Thyroid gland (tissue), 4 donors: Measurements from ENCODE around the gene LSM14B. TPM values are rescaled to one million over a fixed set of nuclear protein-coding genes. Genes with fewer than 3 reads are reported as not detected.

Experiments
- DNase-seq, 2 donors: peaks; one replicate each; pipeline ENCODE4 v3.0.0-alpha.2; 2019
- H3K27ac ChIP-seq, 3 donors: fragments of 200-600 bp; sonication (generic); 1 replicate in 2 of 3; 2 replicates in 1 of 3; pipeline ENCODE4 v1.5.1; 2016 to 2019; ENCODE audit warnings: mild to moderate bottlenecking in 1 of 3, moderate library complexity in 1 of 3
- H3K27me3 ChIP-seq: fragments of 200-600 bp; sonication (generic); one replicate; pipeline ENCODE4 v1.5.1; 2019
- H3K36me3 ChIP-seq, 2 donors: fragments of 200-600 bp; sonication (generic); one replicate each; pipeline ENCODE4 v1.5.1; 2016 to 2019
- H3K4me1 ChIP-seq, 2 donors: fragments of 200-600 bp; sonication (generic); one replicate each; pipeline ENCODE4 v1.5.1; 2017 to 2019
- H3K4me3 ChIP-seq, 3 donors: fragments of 200-600 bp; sonication (generic); replicated peaks in 1 of 3; 1 replicate in 2 of 3; 2 replicates in 1 of 3; pipeline ENCODE4 v1.5.1; 2016; ENCODE audit warnings: mild to moderate bottlenecking in 1 of 3
- H3K9me3 ChIP-seq: fragments of 200-600 bp; sonication (generic); one replicate; pipeline ENCODE4 v1.5.1; 2017
- CTCF ChIP-seq, 6 experiments: fragments of 200-600 bp in 3 of 6; fragments of 450-650 bp in 3 of 6; sonication (generic) in 3 of 6; IDR thresholded peaks; one replicate each; pipeline ENCODE4 v1.5.1; 2016 to 2019; ENCODE audit warnings: antibody characterized with exemption in 6 of 6, mild to moderate bottlenecking in 2 of 6, inconsistent platforms in 1 of 6, moderate library complexity in 1 of 6
- POLR2A ChIP-seq, 2 donors: fragments of 450-650 bp; IDR thresholded peaks; one replicate each; pipeline ENCODE4 v1.6.1; 2017; ENCODE audit warnings: antibody characterized with exemption in 2 of 2, mild to moderate bottlenecking in 2 of 2, moderate library complexity in 1 of 2
- WGBS, 2 donors: methylation state at CpG; one replicate each; pipeline ENCODE4 v1.1.5; 2017; 5-methylcytosine and 5-hydroxymethylcytosine counted together
- intact Hi-C: fragments of 100-400 bp; cut with DNase I; formaldehyde crosslinking; loops from one replicate; pipeline ENCODE4 v1.15.1; 2023
- total RNA-seq, 4 donors: library from RNA; depleted of rRNA; stranded (reverse); fragments of >200 nt; gene quantifications; one replicate each; pipeline ENCODE4 v1.2.3, GENCODE V29; 2016

LSM14B gene
- total RNA-seq, 4 donors from 2014 or later = 25.3 to 27.9 (median 25.6) TPM

DNA sequence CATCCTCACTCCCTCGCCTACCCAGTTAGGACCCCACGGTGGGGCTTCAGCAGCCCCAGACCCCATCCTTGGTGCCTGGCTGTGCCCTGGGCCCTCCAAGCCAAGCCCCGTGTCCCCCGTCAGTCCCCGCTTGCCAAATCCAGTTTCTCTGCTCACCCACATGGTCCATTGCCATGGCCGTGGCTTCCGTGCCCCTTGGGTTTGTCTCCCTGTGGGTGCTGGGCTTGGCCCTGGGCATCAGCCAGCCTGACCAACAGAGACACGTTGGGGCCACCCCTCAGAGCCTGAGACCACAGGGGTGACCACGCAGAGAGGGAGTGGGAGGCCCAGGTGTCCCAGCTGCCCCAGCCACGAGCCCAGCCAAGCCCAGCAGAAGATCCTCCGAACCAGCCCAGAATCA, 28.9 kb downstream of the LSM14B start:
- intact Hi-C loops = no loop called here
- TF ChIP-seq POLR2A (IDR thresholded peaks at IDR 0.05) = no peak
- no peak for TF ChIP-seq CTCF (IDR thresholded peaks at IDR 0.05)
- H3K27ac ChIP-seq = no peak overlapping the region
- H3K27me3 ChIP-seq = no peaks in the 10 kb centered on the region
- 88 to 93% methylated on average over 9 to 10 of the region's 11 CpGs for WGBS, 2 donors
- H3K4me1 ChIP-seq = peaks cover 0 to 14% of the 10 kb centered on the region in 2 donors
- peaks cover 0 to 2% of the 10 kb centered on the region in 2 donors for H3K36me3 ChIP-seq
- no peak for DNase-seq
- no peaks in the 10 kb centered on the region for H3K9me3 ChIP-seq
- H3K4me3 ChIP-seq = no peak overlapping the region

DNA sequence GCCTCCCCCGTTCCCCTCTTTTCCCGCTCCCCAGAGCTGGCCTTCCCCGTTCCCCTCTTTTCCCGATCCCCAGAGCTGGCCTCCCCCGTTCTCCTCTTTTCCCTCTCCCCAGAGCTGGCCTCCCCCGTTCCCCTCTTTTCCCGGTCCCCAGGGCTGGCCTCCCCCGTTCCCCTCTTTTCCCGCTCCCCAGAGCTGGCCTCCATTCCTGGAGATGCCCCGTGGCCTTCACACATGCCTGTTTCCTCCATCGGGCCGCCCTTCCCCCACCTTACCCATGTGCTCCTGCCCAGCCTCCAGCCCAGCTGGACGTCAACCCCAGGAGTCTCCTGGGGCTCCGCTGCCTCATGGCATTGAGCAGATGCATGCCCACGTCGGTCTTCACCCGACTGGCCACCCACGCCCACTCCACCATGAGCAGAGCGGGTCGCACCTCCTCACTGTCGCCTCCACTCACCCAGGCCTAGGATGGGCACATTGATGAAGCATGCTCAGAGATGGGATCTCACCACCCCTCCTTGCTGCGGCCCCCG, 29.6 kb downstream of the LSM14B start:
- Histone ChIP-seq H3K4me1 (peaks cover 0 to 18% of the 10 kb centered on the region in 2 donors), H3K36me3 (peaks cover 0 to 2% of the 10 kb centered on the region in 2 donors), H3K4me3 (no peak overlapping the region), H3K27ac (no peak overlapping the region), H3K27me3 (no peaks in the 10 kb centered on the region), H3K9me3 (no peaks in the 10 kb centered on the region)
- no peak for TF ChIP-seq POLR2A (IDR thresholded peaks at IDR 0.05)
- no peak for TF ChIP-seq CTCF (IDR thresholded peaks at IDR 0.05)
- intact Hi-C loops = no loop called here
- no peak for DNase-seq
- WGBS, 2 donors = 87 to 92% methylated on average over 23 of the region's 23 CpGs

DNA sequence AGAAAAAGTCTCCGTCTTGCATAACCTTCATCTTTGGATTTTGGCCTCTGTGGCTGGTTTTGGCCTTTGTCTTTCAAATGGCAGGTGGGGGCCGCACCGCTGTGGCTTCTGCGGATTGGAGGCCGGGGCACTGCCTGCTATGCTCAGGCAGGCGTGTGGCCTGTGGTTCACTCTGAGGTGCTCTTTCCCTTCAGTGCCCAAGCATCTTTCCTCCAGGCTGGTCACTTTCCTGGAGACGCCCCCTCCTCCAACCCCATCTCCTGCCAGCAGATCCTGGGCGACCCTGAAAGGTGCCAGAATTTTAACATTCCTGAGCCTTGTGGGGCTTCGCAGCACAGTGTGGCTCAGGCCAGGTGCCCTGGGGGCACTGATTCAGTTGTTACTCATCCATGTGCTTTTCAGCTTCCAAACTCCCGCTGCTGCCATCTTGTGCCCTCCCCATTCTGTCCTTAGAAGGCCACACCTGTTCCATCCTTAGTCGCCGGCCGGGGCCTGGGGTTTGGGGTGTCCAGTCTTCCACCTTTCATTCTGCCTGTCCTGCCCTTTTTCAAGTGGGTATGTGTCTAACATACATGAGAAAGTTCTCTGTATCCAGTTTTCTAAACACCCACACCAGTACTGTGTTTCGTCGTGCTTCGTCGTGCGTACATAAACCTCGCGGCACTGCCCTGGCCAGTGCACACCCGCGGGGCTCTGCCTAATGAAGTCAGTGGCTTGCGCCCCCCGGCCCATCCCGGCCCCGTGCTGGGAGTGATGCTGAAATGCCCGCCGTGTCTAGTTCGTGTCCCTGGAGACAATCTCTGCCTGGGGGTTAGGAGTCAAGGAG, 33.4 kb downstream of the LSM14B start:
- DNase-seq = no peak
- H3K9me3 ChIP-seq = no peaks in the 10 kb centered on the region
- intact Hi-C loops = no loop called here
- H3K27ac ChIP-seq = no peak overlapping the region
- 88 to 90% methylated on average over 26 to 29 of the region's 29 CpGs for WGBS, 2 donors
- no peak overlapping the region for H3K4me3 ChIP-seq
- H3K27me3 ChIP-seq = no peaks in the 10 kb centered on the region
- H3K36me3 ChIP-seq = peaks cover 0 to 5% of the 10 kb centered on the region in 2 donors
- H3K4me1 ChIP-seq = peaks cover 0 to 5% of the 10 kb centered on the region in 2 donors
- no peak for TF ChIP-seq CTCF (IDR thresholded peaks at IDR 0.05)
- no peak for TF ChIP-seq POLR2A (IDR thresholded peaks at IDR 0.05)

GRCh38 chr20:62156254-62156556, 33.9 kb downstream of the LSM14B start:
- TF ChIP-seq CTCF (IDR thresholded peaks at IDR 0.05) = no peak
- no peak for DNase-seq
- no peak overlapping the region for H3K4me3 ChIP-seq
- 88% methylated on average over 3 of the region's 3 CpGs for WGBS, 2 donors
- H3K36me3 ChIP-seq = peaks cover 3 to 10% of the 10 kb centered on the region in 2 donors
- H3K27ac ChIP-seq = no peak overlapping the region
- H3K9me3 ChIP-seq = no peaks in the 10 kb centered on the region
- no peaks in the 10 kb centered on the region for H3K27me3 ChIP-seq
- intact Hi-C loops = no loop called here
- H3K4me1 ChIP-seq = peaks cover 0 to 5% of the 10 kb centered on the region in 2 donors
